Measurements from ENCODE around the gene CASR.
"Not testable (repeated sequence)": the region's sequence is repeated elsewhere in the genome, so short reads cannot be mapped to it uniquely, and the experiment has no call there.

CASR gene, protein sequence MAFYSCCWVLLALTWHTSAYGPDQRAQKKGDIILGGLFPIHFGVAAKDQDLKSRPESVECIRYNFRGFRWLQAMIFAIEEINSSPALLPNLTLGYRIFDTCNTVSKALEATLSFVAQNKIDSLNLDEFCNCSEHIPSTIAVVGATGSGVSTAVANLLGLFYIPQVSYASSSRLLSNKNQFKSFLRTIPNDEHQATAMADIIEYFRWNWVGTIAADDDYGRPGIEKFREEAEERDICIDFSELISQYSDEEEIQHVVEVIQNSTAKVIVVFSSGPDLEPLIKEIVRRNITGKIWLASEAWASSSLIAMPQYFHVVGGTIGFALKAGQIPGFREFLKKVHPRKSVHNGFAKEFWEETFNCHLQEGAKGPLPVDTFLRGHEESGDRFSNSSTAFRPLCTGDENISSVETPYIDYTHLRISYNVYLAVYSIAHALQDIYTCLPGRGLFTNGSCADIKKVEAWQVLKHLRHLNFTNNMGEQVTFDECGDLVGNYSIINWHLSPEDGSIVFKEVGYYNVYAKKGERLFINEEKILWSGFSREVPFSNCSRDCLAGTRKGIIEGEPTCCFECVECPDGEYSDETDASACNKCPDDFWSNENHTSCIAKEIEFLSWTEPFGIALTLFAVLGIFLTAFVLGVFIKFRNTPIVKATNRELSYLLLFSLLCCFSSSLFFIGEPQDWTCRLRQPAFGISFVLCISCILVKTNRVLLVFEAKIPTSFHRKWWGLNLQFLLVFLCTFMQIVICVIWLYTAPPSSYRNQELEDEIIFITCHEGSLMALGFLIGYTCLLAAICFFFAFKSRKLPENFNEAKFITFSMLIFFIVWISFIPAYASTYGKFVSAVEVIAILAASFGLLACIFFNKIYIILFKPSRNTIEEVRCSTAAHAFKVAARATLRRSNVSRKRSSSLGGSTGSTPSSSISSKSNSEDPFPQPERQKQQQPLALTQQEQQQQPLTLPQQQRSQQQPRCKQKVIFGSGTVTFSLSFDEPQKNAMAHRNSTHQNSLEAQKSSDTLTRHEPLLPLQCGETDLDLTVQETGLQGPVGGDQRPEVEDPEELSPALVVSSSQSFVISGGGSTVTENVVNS

DNA sequence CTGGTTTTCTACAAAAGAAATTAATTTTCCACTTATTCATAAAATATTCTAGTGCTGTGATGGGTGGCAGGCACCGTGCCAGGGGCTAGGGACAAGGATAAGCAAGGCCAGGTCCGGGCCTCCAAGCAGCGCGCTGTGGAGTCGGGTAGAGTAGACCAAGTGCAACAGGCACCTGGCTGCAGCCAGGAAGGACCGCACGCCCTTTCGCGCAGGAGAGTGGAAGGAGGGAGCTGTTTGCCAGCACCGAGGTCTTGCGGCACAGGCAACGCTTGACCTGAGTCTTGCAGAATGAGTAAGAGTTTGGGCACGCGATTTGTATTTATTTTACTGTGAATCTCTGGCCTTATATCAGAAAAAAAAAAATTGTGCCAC is at the start of gene CASR:
Gene CASR (plus strand): TSS at position 148 of the 372 bp plus-strand sequence. CDS start 70,522 bp downstream, outside the sequence.
- no peak for DNase-seq (ENCODE audit: low spot score)

DNA sequence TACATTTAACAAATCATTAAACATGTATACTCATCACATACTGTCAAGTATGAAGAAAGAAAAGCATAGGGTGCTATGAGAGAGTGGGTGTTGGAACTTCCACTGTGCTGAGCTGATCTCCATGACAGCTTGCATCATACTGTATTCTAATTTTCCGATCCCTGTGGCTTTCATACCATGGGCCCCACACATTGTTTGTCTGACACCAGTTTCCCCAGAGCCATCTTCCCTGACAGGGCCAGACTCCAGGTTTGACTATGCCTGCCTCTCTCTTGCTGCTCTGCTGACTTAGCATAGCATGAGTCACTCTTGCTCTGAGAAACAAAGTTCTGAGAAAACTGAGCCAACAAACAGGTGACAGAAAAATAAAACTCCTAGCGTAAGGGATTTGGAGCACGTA is 37.0 kb upstream of the CASR start:
- no peak for DNase-seq (ENCODE audit: low spot score)

DNA sequence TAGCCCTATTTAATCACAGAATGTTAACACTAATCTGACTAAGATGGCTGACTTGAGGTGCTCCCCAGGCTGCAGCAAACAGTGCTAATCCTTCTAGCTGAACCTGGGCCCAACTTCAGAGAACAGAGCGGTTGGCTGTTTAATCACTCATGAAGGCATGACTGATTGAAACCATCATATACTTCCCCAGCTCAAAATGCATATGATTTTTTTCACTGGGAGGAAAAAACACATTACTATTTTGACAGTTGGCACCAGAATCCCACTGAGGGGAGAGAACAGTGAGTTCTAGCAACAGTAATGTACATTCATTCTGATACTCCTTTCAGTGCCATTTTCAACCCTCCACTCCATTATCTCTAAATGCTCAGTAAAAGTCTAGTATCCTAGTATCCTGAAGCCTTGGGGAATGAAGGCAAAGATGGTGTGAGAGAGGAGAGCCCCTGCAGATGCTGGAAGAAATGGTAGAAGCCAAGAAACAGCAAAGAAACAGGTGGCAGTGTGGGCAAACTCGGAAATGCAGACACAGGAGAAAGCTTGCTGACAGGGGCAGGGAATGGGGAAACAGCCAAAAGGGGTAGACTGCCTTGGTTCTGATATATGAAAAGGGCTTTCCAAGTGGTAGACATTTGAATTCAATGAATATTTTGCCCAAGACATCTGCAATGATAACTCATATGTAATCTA is 34.4 kb upstream of the CASR start:
- no peak for DNase-seq (ENCODE audit: low spot score)

DNA sequence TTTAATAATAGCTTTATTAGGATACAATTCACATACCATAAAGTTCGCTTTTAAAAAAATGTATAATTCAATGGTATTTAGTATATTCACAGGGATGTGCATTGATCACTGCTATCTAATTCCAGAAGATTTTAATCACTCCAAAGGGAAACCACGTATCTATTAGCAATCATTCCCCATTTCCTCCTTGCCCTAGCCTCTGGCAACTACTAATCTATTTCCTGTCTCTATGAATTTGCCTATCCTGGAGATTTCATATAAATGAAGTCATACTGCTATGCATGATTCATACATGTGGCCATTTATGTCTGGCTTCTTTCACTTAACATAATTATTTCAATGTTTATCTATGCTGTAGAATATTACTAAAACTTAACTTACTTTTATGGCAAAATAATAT is 32.0 kb upstream of the CASR start:
- DNase-seq (ENCODE audit: low spot score), result peak; percentile 53

DNA sequence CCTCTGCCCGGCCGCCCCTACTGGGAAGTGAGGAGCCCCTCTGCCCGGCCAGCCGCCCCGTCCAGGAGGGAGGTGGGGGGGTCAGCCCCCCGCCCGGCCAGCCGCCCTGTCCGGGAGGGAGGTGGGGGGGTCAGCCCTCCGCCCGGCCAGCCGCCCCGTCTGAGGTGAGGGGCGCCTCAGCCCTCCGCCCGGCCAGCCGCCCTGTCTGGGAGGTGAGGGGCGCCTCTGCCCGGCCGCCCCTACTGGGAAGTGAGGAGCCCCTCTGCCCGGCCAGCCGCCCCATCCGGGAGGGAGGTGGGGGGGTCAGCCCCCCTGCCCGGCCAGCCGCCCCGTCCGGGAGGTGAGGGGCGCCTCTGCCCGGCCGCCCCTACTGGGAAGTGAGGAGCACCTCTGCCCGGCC is 18.5 kb upstream of the CASR start:
- not testable (repeated sequence) for DNase-seq (ENCODE audit: low spot score)

DNA sequence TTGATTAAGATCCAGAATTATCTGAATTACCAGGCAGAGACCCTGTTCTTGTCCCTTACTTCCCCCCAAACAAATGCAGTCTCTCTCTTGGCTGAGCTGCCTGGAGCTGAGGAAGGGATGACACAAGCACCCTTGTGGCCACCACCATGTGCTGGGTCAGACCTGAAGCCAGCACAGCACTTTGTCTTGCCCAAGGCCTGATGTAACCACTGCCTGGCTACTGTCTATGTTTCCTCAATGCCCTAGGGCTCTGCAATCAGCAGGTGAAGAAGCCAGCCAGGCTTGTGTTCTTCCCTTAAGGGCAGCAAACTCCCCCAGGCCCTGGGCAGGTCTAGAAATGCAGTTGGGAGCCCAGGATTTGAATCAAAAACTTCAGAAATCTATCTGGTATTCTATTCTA is 15.8 kb upstream of the CASR start:
- DNase-seq (ENCODE audit: low spot score), result no peak

DNA sequence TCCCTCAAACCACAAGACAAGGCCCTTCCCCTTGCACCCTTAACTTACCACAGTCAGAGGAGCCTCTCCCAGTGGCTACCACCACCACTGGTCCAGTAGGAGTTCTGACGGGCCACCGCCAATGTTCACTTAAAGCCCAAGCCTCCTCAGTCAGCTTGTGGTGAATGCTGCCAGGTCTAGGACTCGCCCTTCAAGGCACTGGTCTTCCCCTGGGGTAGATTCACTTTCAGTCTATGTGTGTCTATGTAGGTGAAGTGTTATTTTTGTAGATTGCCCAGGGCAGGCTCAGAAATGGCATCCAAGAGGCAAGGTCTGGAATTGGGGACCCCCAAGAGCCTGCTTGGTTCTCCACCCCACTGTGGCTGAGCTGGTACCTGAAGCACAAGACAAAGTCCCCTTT is 15.4 kb upstream of the CASR start:
- DNase-seq (ENCODE audit: low spot score), result no peak

DNA sequence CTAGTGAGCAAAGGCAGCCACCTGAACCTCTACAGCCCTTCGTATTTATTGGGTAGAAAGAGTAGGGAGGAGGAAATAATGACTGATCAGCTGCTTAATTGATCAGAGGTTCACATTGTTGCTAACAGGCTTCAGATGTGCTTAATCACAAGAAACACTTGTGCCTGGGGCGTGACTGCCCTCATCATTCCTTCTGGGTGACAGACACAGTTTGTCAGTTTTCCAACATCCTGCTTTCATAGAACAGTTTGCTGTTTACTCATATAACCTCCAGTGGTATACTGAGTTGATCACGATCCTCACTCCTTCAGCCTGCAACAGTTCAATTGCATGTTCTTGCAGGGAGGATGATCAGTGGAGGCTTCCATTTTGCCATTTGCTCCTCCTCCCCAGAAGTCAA is 13.6 kb upstream of the CASR start:
- no peak for DNase-seq (ENCODE audit: low spot score)

DNA sequence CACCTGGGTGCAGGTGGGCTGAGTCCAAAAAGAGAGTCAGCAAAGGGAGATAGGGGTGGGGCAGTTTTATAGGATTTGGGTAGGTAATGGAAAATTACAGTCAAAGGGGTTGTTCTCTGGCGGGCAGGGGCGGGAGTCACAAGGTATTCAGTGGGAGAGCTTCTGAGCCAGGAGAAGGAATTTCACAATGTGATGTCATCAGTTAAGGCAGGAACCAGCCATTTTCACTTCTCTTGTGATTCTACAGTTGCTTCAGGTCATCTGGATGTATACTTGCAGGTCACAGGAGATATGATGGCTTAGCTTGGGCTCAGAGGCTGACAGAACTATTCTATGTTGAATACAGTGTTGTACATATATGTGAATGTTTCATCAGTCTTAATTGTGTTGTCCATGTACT is 12.1 kb upstream of the CASR start:
- DNase-seq (ENCODE audit: low spot score), result not testable (repeated sequence)

DNA sequence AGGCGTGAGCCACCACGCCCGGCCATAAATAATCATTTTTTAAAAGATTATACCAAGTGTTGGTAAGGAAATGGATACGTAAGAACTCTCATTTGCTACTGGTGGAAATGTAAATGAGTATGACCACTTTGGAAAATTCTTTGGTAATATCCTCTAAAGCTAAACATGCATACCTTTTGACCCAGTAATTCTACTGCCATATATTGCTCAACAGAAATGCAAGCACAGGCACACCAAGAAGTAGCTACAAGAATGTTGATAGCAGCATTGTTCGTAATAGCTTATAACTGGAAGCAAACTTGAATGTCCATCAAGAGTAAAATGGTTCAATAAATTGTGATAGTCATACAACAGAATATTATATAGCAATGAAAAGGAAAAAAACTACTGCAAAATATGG is 4.8 kb upstream of the CASR start:
- DNase-seq (ENCODE audit: low spot score), result no peak

DNA sequence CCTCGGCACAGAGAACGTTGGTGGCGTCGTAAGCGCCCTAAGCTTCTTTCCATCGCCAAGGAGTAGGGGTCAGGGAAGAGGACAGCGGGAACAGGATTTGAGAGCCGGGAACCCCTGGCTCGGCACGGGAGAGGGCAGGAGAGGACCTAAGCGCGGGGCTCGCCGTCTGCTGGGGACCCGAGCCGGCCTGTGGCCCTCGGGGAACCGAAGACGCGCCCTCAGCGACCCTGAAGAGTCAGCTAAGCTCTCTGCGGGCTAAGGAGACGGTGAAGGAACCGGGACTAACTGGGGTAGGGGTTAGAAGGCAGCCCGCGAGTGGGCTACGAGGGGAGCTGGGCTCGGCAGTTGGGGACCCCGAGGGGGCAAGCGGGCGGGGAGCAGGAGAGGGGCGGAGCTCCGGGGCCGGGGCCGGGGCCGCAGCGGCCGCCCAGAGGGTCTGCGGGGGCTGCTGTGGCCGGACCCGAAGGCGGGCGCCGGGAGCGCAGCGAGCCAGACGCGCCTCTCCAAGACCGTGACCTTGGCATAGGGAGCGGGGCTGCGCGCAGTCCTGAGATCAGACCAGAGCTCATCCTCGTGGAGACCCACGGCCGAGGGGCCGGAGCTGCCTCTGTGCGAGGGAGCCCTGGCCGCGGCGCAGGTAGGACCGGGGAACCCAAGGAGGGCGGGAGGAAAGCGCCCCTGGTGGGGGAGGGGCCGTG is 574 bp downstream of the CASR start:
- no peak for DNase-seq (ENCODE audit: low spot score)

DNA sequence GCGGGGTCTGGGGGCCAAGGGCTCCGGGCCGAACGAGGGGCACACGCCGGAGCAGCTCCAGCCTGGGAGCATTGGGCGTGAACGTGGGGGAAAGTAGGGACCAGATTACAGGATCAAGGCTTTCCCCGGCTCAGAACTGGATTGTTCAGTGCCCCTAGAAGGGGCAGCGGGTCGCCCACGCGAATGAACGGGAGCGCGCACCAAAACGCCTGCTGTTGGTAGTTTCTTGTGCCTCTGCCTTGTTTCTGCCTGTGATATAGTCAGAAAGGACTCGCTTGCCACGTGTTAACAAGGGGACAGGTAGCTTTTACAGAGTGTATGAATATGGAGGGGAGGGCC is 1.1 kb downstream of the CASR start:
- DNase-seq (ENCODE audit: low spot score), result no peak

DNA sequence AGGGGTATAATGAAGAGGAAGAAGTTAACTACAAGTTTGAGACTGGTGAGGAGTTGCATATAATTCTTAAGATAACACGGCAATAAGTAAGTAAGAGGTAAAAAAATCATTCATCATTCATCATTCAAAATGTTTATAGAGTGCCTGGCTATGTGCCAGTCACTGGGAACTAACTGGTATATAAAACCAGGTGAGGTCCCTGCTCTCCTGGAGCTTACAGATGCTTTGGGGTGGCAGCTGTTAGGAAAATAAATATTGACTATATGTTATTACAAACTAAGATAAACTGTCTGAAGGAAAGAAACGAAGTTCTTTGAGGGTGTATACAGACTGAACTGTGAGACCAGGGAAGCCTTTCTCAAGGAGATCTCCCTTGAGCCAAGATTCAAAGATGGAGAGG is 2.9 kb downstream of the CASR start:
- no peak for DNase-seq (ENCODE audit: low spot score)

DNA sequence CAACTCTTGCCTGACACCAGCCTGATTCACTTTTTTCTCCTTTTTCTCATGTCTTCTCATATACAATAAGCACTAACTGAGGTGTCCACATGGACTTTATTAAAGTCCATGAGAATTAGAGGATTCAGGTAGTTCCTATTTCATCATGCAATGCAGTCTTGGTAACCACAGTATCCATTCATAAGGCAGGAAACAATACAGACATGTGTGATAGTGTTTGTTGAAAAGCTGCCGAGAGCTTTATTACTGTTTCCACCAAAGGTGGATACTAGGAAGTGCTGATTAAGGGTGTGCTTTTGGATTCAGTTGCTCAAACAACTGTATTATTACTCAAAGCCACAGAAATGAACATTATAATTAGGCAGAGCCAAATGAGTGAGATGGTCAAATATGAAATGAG is 5.3 kb downstream of the CASR start:
- DNase-seq (ENCODE audit: low spot score), result no peak

DNA sequence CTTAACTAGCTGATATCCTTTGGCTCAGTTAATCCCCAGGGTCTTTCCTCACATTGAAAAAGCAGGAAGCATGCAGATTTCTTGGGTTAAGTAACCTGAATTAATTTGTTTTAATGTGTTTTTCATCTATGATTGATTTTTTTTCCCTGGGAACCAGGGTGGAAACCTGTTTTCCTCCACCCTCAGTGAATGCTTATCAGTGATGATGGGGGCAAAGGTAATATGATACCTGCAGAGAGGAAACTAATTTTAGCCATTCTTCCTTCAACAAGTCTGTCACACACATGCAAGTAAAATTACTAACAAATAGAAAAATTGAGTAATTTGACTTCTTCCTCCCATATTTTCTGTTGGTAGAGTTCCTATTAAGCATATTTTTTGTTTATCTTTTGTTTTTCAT is 5.9 kb downstream of the CASR start:
- no peak for DNase-seq (ENCODE audit: low spot score)

DNA sequence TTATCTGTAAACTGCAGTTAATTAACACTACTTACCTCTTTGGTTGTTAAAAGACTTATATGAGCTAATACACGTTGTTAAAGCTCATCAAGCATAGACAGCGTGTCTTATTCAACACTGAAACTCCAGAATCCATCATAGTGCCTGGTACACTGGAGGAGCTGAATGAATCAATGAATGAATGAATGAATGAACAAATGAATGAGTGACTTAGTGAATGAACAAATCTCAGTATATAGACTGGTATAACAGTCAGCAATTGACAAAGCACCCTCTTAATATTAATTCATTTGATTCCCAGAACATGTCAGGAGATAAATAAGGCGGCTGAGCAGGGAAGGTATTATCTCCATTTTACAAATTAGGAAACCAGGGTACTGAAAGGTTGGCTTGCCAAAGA is 7.1 kb downstream of the CASR start:
- no peak for DNase-seq (ENCODE audit: low spot score)

DNA sequence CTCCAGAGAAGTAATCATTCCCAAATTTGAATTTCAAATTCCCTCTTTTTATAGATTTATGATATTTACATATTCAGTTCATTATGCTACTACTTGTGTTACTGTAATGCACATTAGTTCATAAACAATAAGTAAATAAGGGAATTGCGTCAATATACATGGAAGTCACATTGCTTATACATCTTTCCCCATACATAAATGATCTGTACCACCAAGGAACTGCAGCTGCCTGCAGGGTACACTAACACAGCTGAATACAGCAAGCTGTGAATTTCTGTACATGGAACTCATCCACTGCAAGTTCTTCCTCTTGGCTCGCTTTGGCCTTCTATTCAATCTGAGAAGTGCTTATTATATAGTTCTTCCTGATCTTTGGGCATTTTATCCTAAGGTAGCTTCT is 15.5 kb downstream of the CASR start:
- DNase-seq (ENCODE audit: low spot score), result no peak

DNA sequence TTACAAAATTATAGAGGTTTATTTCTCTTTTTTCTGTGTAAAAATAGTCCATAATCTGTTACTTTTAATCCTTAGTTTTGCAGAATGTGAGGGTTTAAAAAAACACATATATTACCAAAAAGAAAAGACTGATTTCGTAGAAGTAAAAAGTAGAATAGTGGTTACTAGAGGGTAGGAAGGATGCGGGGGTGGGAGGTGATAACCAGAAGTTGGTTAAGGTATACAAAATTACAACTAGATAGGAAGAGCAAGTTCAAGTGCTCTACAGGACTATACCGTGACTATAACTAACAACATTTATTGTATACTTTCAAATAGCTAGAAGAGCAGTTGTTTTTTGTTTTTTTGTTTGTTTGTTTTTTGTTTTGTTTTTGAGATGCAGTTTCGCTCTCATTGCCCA is 16.1 kb downstream of the CASR start:
- DNase-seq (ENCODE audit: low spot score), result no peak

DNA sequence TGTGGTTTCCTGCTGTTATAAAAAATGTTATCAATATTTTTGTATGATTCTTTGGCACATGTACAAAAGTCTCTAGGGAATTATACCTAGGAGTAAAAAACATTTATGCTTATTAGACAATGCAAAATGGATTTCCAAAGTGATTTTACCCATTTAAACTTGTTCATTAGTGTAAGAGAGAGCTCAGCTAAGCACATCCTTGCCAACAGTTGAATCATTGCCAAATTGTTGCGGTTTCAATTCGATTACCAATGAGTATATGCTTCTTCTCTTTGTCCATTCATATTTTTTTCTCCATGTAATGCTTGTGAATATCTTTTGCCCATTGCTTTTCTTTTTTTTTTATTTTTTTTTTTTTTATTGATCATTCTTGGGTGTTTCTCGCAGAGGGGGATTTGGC is 17.2 kb downstream of the CASR start:
- no peak for DNase-seq (ENCODE audit: low spot score)

DNA sequence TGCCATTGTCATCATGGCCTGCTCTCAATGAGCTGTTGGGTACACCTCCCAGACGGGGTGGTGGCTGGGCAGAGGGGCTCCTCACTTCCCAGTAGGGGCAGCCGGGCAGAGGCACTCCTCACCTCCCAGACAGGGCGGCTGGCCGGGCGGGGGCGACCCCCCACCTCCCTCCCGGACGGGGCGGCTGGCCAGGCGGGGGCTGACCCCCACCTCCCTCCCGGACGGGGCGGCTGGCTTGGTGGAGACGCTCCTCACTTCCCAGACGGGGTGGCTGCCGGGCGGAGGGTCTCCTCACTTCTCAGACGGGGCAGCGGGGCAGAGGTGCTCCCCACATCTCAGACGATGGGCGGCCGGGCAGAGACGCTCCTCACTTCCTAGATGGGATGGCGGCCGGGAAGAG is 18.0 kb downstream of the CASR start:
- not testable (repeated sequence) for DNase-seq (ENCODE audit: low spot score)

DNA sequence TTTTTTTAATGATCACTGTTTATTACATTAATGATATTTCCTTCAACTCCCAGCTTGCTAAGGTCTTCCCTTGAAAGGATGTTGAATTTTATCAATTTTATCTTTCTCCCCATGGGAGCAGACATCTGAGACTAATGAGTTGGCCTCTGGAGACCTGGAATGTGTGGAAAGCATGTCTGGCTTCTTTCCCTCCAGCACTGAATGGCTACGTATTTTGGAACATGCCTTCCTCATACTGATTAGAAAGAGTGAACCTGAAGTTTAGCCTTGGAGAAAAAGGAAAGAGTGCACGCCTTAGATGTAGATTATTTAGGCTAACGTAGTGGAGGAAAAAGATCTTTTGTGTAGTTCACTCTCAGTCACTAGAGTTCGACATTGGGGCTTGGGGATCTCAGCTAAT is 25.1 kb downstream of the CASR start:
- no peak for DNase-seq (ENCODE audit: low spot score)

DNA sequence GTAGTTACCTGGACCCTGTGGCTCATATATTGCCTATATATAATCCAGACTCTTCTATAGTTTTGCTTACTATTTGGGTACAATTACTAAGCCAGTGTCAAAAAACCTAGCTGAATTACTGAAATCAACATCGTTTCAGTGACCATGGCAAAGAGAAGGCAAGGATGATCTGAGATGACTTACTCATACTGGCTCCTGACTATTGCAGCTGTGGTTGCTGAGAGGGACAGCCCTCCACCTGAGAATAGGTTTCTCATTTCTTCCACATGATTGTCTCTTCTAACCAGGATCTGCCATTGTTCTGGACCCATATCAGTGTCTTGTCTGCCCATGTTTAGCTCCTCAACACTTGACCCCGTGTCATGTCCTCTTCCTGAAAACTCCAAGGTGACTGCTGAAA is 30.2 kb downstream of the CASR start:
- DNase-seq (ENCODE audit: low spot score), result no peak
